Hair follicle dermal papilla cell (primary cell): ENCODE measurements around the gene PROSER2. TPM values are rescaled to one million over a fixed set of nuclear protein-coding genes. Genes with fewer than 3 reads are reported as not detected.

Source experiments
- total RNA-seq: library from RNA; depleted of rRNA; stranded (reverse); fragments of >200 nt; gene quantifications from 2 replicates; pipeline ENCODE4 v1.2.3, GENCODE V29; 2012

Gene PROSER2, protein sequence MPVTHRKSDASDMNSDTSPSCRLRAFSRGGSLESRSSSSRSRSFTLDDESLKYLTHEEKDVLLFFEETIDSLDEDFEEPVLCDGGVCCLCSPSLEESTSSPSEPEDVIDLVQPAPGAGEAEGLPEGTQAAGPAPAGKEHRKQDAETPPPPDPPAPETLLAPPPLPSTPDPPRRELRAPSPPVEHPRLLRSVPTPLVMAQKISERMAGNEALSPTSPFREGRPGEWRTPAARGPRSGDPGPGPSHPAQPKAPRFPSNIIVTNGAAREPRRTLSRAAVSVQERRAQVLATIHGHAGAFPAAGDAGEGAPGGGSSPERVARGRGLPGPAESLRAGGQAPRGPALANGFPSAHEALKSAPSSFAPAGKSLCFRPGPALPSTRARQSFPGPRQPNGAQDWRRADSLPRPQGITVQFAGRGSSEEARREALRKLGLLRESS
- total RNA-seq: 0.65 TPM in 1 of 2 replicates, not detected in the other

DNA sequence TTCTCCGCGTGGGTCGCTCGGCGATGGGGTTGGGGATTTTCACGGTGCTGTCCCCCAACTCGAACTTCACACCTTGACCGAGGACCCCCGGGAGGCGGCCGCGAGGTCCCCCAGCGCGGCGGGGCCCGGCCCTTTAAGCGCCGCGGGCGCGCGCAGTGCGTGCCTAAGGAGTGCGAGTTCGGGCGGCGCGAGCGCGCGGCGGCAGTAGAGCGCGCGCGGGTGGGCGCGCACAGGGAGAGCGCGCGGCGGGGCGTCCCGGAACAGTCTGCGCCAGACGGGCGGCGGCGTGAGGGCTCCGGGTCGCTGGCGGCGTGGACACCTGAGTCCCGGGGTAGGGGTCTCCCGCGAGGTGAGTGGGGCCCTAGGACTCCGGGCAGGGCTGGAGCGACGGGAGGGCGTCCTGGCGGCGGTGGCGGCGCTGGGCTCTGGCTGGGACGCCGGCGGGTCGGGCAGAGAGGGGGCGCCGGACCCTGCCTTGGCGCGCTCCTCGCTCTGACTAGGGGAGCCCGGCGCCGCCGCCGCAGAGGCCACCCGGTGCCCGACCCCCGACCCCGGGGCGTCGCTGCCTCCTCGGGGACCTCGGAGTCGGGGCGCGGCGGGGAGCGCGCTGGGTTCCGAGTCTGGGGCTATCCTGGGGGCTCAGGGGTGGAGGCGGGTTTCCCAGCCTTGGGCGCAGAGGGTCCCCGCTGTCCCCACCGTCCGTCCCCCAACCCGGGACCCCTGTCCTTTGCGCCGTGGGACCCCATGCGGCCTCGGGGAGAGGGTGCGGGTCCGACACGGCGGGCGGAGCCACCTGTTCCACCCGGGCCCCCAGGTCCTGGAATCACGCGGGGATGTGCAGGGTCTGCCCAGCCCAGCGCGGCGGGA is at the start of gene PROSER2:
PROSER2 (plus strand) TSS at position 235 of the 867 bp plus-strand sequence. CDS start 28,722 bp downstream, outside the sequence.

Other genes starting within 250 kb of the PROSER2 start
- gene USP6NL, start 211.7 kb upstream of the PROSER2 start, total RNA-seq: 11.4 and 12.7 TPM in 2 replicates
- gene ECHDC3, start 81.0 kb upstream of the PROSER2 start, total RNA-seq: 9.4 and 22.7 TPM in 2 replicates
- 12.0 and 13.0 TPM in 2 replicates for gene UPF2, start 219.5 kb downstream of the PROSER2 start, total RNA-seq
- 34.4 and 52.6 TPM in 2 replicates for gene DHTKD1, start 245.6 kb downstream of the PROSER2 start, total RNA-seq